Astrocyte (in vitro differentiated cells and primary cell): ENCODE data around the gene F2R. TPM values are rescaled to one million over a fixed set of nuclear protein-coding genes. Genes with fewer than 3 reads are reported as not detected.
"Not testable (repeated sequence)": the region's sequence is repeated elsewhere in the genome, so short reads cannot be mapped to it uniquely, and the experiment has no call there.

Experiments used
- DNase-seq: peaks from one replicate; pipeline ENCODE4 v3.0.0-alpha.2; 2010; ENCODE audit warnings: low read depth
- FAIRE-seq: peaks from 2 replicates; lab custom pipeline; 2011; peaks lifted over from hg19 to GRCh38; lab: Jason Lieb, UNC
- H2AFZ ChIP-seq: 2 replicates; pipeline ENCODE4 v1.6.0; 2012; ENCODE audit warnings: low read depth, low read length, inconsistent platforms
- H3K27ac ChIP-seq: 2 replicates; pipeline ENCODE4 v1.5.1; 2011; ENCODE audit warnings: low read depth, low read length, inconsistent platforms
- H3K27me3 ChIP-seq: 2 replicates; pipeline ENCODE4 v1.6.0; 2011; ENCODE audit warnings: low read length, inconsistent platforms; ENCODE audit not compliant: insufficient read depth
- H3K36me3 ChIP-seq: 2 replicates; pipeline ENCODE4 v1.5.1; 2011; ENCODE audit warnings: low read length, inconsistent platforms; ENCODE audit not compliant: insufficient read depth
- H3K4me1 ChIP-seq: 2 replicates; pipeline ENCODE4 v1.5.1; 2011; ENCODE audit warnings: low read length, inconsistent platforms; ENCODE audit not compliant: insufficient read depth
- H3K4me2 ChIP-seq: 2 replicates; pipeline ENCODE4 v1.6.0; 2012; ENCODE audit warnings: low read length, inconsistent platforms
- H3K4me3 ChIP-seq: 2 replicates; pipeline ENCODE4 v1.5.1; 2011; ENCODE audit warnings: low read depth, mild to moderate bottlenecking, low read length, inconsistent platforms; ENCODE audit not compliant: insufficient read depth
- H3K79me2 ChIP-seq: 2 replicates; pipeline ENCODE4 v1.6.0; 2012; ENCODE audit warnings: mild to moderate bottlenecking, low read length, inconsistent platforms; ENCODE audit not compliant: insufficient read depth
- H3K9ac ChIP-seq: 2 replicates; pipeline ENCODE4 v1.6.0; 2012; ENCODE audit warnings: mild to moderate bottlenecking, low read length, inconsistent platforms
- H3K9me3 ChIP-seq: 2 replicates; pipeline ENCODE4 v1.5.1; 2012; ENCODE audit warnings: low read depth, mild to moderate bottlenecking, low read length, inconsistent platforms; ENCODE audit not compliant: insufficient read depth
- H4K20me1 ChIP-seq: 2 replicates; pipeline ENCODE4 v1.6.0; 2012; ENCODE audit warnings: low read length, inconsistent platforms; ENCODE audit not compliant: insufficient read depth
- H3K27ac Mint-ChIP-seq: one replicate; pipeline ENCODE4 v1.8.0; 2021; ENCODE audit warnings: mild to moderate bottlenecking, mixed read lengths; ENCODE audit not compliant: unreplicated experiment
- H3K27me3 Mint-ChIP-seq: one replicate; pipeline ENCODE4 v1.8.0; 2021; ENCODE audit warnings: low read depth, mixed read lengths; ENCODE audit not compliant: unreplicated experiment
- H3K36me3 Mint-ChIP-seq: one replicate; pipeline ENCODE4 v1.8.0; 2021; ENCODE audit warnings: low read depth, mixed read lengths; ENCODE audit not compliant: unreplicated experiment
- H3K4me1 Mint-ChIP-seq: one replicate; pipeline ENCODE4 v1.8.0; 2021; ENCODE audit warnings: low read depth, mixed read lengths; ENCODE audit not compliant: unreplicated experiment
- H3K4me3 Mint-ChIP-seq: one replicate; pipeline ENCODE4 v1.8.0; 2021; ENCODE audit warnings: mild to moderate bottlenecking, moderate library complexity, mixed read lengths; ENCODE audit not compliant: unreplicated experiment
- H3K9me3 Mint-ChIP-seq: one replicate; pipeline ENCODE4 v1.8.0; 2021; ENCODE audit warnings: mild to moderate bottlenecking, mixed read lengths; ENCODE audit not compliant: unreplicated experiment
- EZH2 ChIP-seq: IDR thresholded peaks from 2 replicates; pipeline ENCODE4 v1.6.1; 2012; ENCODE audit warnings: mild to moderate bottlenecking, low read length, inconsistent platforms; ENCODE audit not compliant: insufficient read depth
- total RNA-seq: library from RNA; stranded (reverse); gene quantifications from 2 replicates; pipeline ENCODE4 v1.2.1, GENCODE V29; 2021
- TF ChIP-seq, protein P1 (sequence below): IDR thresholded peaks from 2 replicates; pipeline ENCODE4 v1.5.1; 2011; ENCODE audit warnings: low read depth, mild to moderate bottlenecking, inconsistent platforms, low read length, moderate library complexity; ENCODE audit not compliant: insufficient read depth

The F2R gene
- total RNA-seq, 1 donor from 2014 or later: 285 TPM

DNA sequence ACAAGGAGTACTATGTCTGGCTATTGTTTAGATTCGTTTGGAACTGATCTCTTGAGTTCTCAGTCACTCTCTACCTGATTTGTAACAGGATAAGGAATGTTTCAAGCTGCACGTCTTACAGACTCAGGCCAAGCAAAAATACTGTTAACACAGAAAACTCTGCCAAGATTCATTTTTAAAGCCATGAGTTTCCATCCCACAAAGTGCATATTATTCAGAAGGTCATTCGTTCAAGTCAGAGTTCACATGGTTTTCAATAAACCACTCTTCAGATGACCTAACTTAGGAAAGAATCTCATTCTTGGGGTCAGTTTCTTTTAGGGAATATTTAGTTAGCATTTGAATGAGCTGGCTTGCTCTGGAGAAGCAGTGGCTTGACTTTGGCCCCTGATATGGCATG lies 49.3 kb downstream of the F2R start:
- Mint-ChIP-seq H3K4me3 (no peak overlapping the region), H3K27ac (no peak overlapping the region), H3K27me3 (peaks cover 6% of the 10 kb centered on the region), H3K9me3 (peaks cover 17% of the 10 kb centered on the region), H3K4me1 (peaks cover 9% of the 10 kb centered on the region), H3K36me3 (no peaks in the 10 kb centered on the region)
- Histone ChIP-seq H3K4me1 (peaks cover 3% of the 10 kb centered on the region), H3K9me3 (no peaks in the 10 kb centered on the region), H3K79me2 (no peaks in the 10 kb centered on the region), H3K27me3 (no peaks in the 10 kb centered on the region), H3K4me2 (peak overlapping the region; percentile 9), H2AFZ (no peak overlapping the region), H3K27ac (peak overlapping the region; percentile 6), H3K36me3 (no peaks in the 10 kb centered on the region), H3K4me3 (no peak overlapping the region), H3K9ac (no peak overlapping the region), H4K20me1 (no peaks in the 10 kb centered on the region)
- FAIRE-seq: peak; percentile 5
- peak; percentile 94 for DNase-seq
- TF ChIP-seq, protein P1, sequence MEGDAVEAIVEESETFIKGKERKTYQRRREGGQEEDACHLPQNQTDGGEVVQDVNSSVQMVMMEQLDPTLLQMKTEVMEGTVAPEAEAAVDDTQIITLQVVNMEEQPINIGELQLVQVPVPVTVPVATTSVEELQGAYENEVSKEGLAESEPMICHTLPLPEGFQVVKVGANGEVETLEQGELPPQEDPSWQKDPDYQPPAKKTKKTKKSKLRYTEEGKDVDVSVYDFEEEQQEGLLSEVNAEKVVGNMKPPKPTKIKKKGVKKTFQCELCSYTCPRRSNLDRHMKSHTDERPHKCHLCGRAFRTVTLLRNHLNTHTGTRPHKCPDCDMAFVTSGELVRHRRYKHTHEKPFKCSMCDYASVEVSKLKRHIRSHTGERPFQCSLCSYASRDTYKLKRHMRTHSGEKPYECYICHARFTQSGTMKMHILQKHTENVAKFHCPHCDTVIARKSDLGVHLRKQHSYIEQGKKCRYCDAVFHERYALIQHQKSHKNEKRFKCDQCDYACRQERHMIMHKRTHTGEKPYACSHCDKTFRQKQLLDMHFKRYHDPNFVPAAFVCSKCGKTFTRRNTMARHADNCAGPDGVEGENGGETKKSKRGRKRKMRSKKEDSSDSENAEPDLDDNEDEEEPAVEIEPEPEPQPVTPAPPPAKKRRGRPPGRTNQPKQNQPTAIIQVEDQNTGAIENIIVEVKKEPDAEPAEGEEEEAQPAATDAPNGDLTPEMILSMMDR: no peak
- no peak for TF ChIP-seq EZH2

DNA sequence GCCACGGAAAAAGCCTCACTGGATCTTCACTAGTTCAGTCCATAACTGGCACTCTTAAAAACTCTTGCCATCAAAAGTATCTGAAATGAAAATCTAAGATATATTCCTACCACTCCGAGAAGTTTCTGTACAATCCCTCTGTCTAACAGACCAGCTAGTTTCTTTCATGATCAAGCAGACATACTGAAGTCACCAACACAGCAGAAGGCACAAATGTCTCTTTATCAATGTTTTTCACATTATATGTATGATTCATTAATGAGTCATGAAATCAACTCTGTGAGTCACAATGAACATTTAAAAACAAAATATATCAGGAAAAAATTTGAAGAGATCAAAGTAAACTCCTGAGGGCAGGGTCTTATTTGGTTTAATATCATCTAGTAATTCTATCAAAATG lies 50.8 kb downstream of the F2R start:
- peaks cover 9% of the 10 kb centered on the region for H3K4me1 Mint-ChIP-seq
- Histone ChIP-seq H3K9ac (no peak overlapping the region), H3K27me3 (no peaks in the 10 kb centered on the region), H4K20me1 (no peaks in the 10 kb centered on the region), H2AFZ (no peak overlapping the region), H3K27ac (peak overlapping the region; percentile 43), H3K79me2 (no peaks in the 10 kb centered on the region), H3K4me1 (peaks cover 3% of the 10 kb centered on the region), H3K36me3 (no peaks in the 10 kb centered on the region), H3K9me3 (no peaks in the 10 kb centered on the region), H3K4me3 (no peak overlapping the region), H3K4me2 (no peak overlapping the region)
- no peak for FAIRE-seq
- peak; percentile 60 for DNase-seq
- no peak for TF ChIP-seq EZH2
- TF ChIP-seq, protein P1: no peak
- no peak overlapping the region for H3K4me3 Mint-ChIP-seq
- no peaks in the 10 kb centered on the region for H3K36me3 Mint-ChIP-seq
- H3K27ac Mint-ChIP-seq: no peak overlapping the region
- peaks cover 17% of the 10 kb centered on the region for H3K9me3 Mint-ChIP-seq
- no peaks in the 10 kb centered on the region for H3K27me3 Mint-ChIP-seq

DNA sequence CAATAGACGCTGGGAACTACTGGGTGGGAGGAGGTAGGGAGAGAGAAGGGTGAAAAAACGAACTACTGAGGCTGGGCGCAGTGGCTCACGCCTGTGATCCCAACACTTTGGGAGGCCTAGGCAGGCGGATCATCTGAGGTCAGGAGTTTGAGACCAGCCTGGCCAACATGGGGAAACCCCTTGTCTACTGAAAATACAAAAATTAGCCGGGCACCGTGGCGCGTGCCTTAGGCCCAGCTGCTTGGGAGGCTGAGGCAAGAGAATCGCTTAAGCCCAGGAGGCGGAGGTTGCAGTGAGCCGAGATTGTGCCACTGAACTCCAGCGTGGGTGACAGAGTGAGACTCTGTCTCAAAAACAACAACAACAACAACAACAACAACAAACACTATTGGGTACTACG lies 55.1 kb downstream of the F2R start:
- not testable (repeated sequence) for H2AFZ ChIP-seq, H3K79me2 ChIP-seq, H3K4me3 Mint-ChIP-seq, FAIRE-seq, H3K9me3 ChIP-seq, DNase-seq, H3K9me3 Mint-ChIP-seq, H3K27ac Mint-ChIP-seq, H3K36me3 Mint-ChIP-seq, H3K36me3 ChIP-seq, H3K9ac ChIP-seq, H3K27ac ChIP-seq, H4K20me1 ChIP-seq, H3K4me1 ChIP-seq, H3K4me2 ChIP-seq, H3K4me3 ChIP-seq, H3K27me3 ChIP-seq, H3K27me3 Mint-ChIP-seq
- H3K4me1 Mint-ChIP-seq: peaks cover 14% of the 10 kb centered on the region
